PC-3 (cell line): ENCODE data around the gene KCTD15. TPM values are rescaled to one million over a fixed set of nuclear protein-coding genes. Genes with fewer than 3 reads are reported as not detected.

ENCODE experiments used
- ATAC-seq: fragments of 200-7000 bp; cut with Tn5 transposase; 2 replicates; pipeline ENCODE4 v1.9.1; 2020; ENCODE audit warnings: mild to moderate bottlenecking, moderate library complexity
- BruUV-seq: library from RNA; stranded (reverse); fragments of 400-500 nt; replicated peaks from 2 replicates; lab custom pipeline; 2021; lab: Mats Ljungman, UMichigan
- CTCF ChIA-PET: fragments of 300-600 bp; sonication (Branson Sonifier 250); formaldehyde crosslinking; loops from one replicate; lab custom pipeline; 2022; ENCODE audit warnings: antibody characterized with exemption; lab: Charles Lee
- POLR2A ChIA-PET: fragments of 300-600 bp; sonication (Branson Sonifier 250); formaldehyde crosslinking; loops from one replicate; lab custom pipeline; 2022; ENCODE audit warnings: antibody characterized with exemption; ENCODE audit not compliant: unreplicated experiment; lab: Charles Lee
- DNase-seq: peaks from one replicate; pipeline ENCODE4 v3.0.0-alpha.2; 2015
- H2AFZ ChIP-seq: fragments of 300-600 bp; sonication (generic); 2 replicates; pipeline ENCODE4 v1.6.0; 2016; ENCODE audit warnings: antibody characterized with exemption, low read length
- H3F3A ChIP-seq: fragments of 300-600 bp; sonication (generic); one replicate; pipeline ENCODE4 v1.6.0; 2017; ENCODE audit warnings: antibody characterized with exemption, low read length, control low read depth, mild to moderate bottlenecking; ENCODE audit not compliant: unreplicated experiment
- H3K27ac ChIP-seq: fragments of 300-600 bp; sonication (generic); 2 replicates; pipeline ENCODE4 v1.5.1; 2016; ENCODE audit warnings: mild to moderate bottlenecking, low read length
- H3K27me3 ChIP-seq: fragments of 300-600 bp; sonication (generic); 2 replicates; pipeline ENCODE4 v1.6.1; 2016; ENCODE audit warnings: low read length, mixed read lengths
- H3K36me3 ChIP-seq: fragments of 300-600 bp; sonication (generic); 2 replicates; pipeline ENCODE4 v1.6.1; 2016; ENCODE audit warnings: low read depth, mixed run types, low read length, mixed read lengths
- H3K4me1 ChIP-seq: fragments of 300-600 bp; sonication (generic); 2 replicates; pipeline ENCODE4 v1.5.1; 2016; ENCODE audit warnings: low read length; ENCODE audit not compliant: insufficient read depth
- H3K4me2 ChIP-seq: fragments of 300-600 bp; sonication (generic); 2 replicates; pipeline ENCODE4 v1.6.0; 2016; ENCODE audit warnings: low read length
- H3K4me3 ChIP-seq: fragments of 300-600 bp; sonication (generic); 2 replicates; pipeline ENCODE4 v1.5.1; 2016; ENCODE audit warnings: mild to moderate bottlenecking, low read length, mixed read lengths
- H3K79me2 ChIP-seq: fragments of 300-600 bp; sonication (generic); 2 replicates; pipeline ENCODE4 v1.6.1; 2017; ENCODE audit warnings: low read length, mixed read lengths
- H3K9ac ChIP-seq: fragments of 300-600 bp; sonication (generic); 2 replicates; pipeline ENCODE4 v1.6.0; 2016; ENCODE audit warnings: mild to moderate bottlenecking, low read length
- H3K9me2 ChIP-seq: fragments of 300-600 bp; sonication (generic); replicated peaks from 2 replicates; pipeline ENCODE4 v1.6.1; 2016; ENCODE audit warnings: mixed run types, low read length, mixed read lengths
- H3K9me3 ChIP-seq: fragments of 300-600 bp; sonication (generic); 2 replicates; pipeline ENCODE4 v1.6.1; 2016; ENCODE audit warnings: low read length, mixed read lengths
- H4K20me1 ChIP-seq: fragments of 300-600 bp; sonication (generic); 2 replicates; pipeline ENCODE4 v1.6.1; 2016; ENCODE audit warnings: low read length, mixed read lengths
- EZH2 ChIP-seq: fragments of 300-600 bp; sonication (generic); IDR thresholded peaks from one replicate; pipeline ENCODE4 v1.6.1; 2017; ENCODE audit warnings: antibody characterized with exemption, mild to moderate bottlenecking, low read length; ENCODE audit not compliant: unreplicated experiment
- EZH2phosphoT487 ChIP-seq: fragments of 300-600 bp; sonication (generic); IDR thresholded peaks from 2 replicates; pipeline ENCODE4 v1.6.1; 2018; ENCODE audit warnings: mild to moderate bottlenecking, antibody characterized with exemption, low read length, borderline replicate concordance
- intact Hi-C: fragments of 100-400 bp; cut with micrococcal nuclease; formaldehyde crosslinking; loops from 2 replicates; pipeline ENCODE4 v1.9.0; 2023
- total RNA-seq: library from RNA; depleted of rRNA; stranded (reverse); fragments of >200 nt; gene quantifications from 2 replicates; pipeline ENCODE4 v1.2.3, GENCODE V29; 2014; rRNA removed
- TF ChIP-seq, protein P1 (sequence below): fragments of 300-600 bp; sonication (generic); conservative IDR thresholded peaks from 2 replicates; pipeline ENCODE4 v1.5.1; 2017; ENCODE audit warnings: antibody characterized with exemption, low read depth, mild to moderate bottlenecking, low read length

The KCTD15 gene
- total RNA-seq, 1 experiment from 2014 or later, result 58.2 TPM

DNA sequence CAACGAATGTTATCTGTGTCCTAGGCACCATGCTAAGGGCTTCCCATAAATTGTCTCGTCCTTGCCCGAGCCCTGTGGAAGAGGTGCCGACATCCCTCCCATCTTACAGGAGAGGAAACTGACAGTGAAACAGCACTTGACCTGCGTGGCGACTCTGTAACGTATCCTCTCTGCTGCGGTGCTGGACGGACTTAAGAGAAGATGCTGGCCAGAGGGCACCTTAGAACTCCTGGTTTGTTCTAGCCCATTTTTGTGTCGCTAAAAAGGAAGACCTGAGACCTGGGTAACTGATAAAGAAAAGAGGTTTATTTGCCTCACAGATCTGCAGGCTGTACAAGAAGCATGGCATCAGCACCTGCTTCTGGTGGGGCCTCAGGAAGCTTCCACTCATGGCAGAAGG is 68.6 kb downstream of the KCTD15 start:
- Histone ChIP-seq H3F3A (no peaks in the 10 kb centered on the region), H3K27ac (no peak overlapping the region), H3K4me2 (no peak overlapping the region), H2AFZ (no peak overlapping the region), H3K4me1 (no peaks in the 10 kb centered on the region), H3K4me3 (no peak overlapping the region), H3K9ac (no peak overlapping the region), H3K9me2 (no peaks in the 10 kb centered on the region), H3K79me2 (no peaks in the 10 kb centered on the region), H3K9me3 (no peaks in the 10 kb centered on the region), H4K20me1 (no peaks in the 10 kb centered on the region), H3K36me3 (no peaks in the 10 kb centered on the region), H3K27me3 (no peaks in the 10 kb centered on the region)
- BruUV-seq, result no TSS peak
- no peak for DNase-seq
- no peak for ATAC-seq
- TF ChIP-seq EZH2phosphoT487, result no peak
- TF ChIP-seq, protein P1, sequence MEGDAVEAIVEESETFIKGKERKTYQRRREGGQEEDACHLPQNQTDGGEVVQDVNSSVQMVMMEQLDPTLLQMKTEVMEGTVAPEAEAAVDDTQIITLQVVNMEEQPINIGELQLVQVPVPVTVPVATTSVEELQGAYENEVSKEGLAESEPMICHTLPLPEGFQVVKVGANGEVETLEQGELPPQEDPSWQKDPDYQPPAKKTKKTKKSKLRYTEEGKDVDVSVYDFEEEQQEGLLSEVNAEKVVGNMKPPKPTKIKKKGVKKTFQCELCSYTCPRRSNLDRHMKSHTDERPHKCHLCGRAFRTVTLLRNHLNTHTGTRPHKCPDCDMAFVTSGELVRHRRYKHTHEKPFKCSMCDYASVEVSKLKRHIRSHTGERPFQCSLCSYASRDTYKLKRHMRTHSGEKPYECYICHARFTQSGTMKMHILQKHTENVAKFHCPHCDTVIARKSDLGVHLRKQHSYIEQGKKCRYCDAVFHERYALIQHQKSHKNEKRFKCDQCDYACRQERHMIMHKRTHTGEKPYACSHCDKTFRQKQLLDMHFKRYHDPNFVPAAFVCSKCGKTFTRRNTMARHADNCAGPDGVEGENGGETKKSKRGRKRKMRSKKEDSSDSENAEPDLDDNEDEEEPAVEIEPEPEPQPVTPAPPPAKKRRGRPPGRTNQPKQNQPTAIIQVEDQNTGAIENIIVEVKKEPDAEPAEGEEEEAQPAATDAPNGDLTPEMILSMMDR, result no peak
- no peak for TF ChIP-seq EZH2
- ChIA-PET CTCF (no interaction called here), POLR2A (no interaction called here)
- intact Hi-C loops, result no loop called here

Other genes starting within 250 kb of the KCTD15 start
- 0.36 TPM in 1 of 2 replicates, not detected in the other for gene CHST8, start 174.9 kb upstream of the KCTD15 start, total RNA-seq